IMR-90 (cell line): Measurements from ENCODE around the gene CD84. TPM values are rescaled to one million over a fixed set of nuclear protein-coding genes. Genes with fewer than 3 reads are reported as not detected.

Source experiments
- ATAC-seq: fragments of 200-7000 bp; cut with Tn5 transposase; 2 replicates; pipeline ENCODE4 v1.9.1; 2020; ENCODE audit warnings: low read depth, mild to moderate bottlenecking, moderate library complexity
- BruUV-seq: library from RNA; stranded (reverse); fragments of 400-500 nt; replicated peaks from 2 replicates; lab custom pipeline; 2021; lab: Mats Ljungman, UMichigan
- CTCF ChIA-PET: fragments of 300-600 bp; formaldehyde crosslinking; extraction: SDS; loops from one replicate; lab custom pipeline; 2021; ENCODE audit warnings: antibody characterized with exemption; lab: Yijun Ruan, JAX
- POLR2A ChIA-PET: fragments of 300-600 bp; sonication (Branson Sonifier 250); formaldehyde crosslinking; loops from one replicate; lab custom pipeline; 2022; ENCODE audit warnings: antibody characterized with exemption; ENCODE audit not compliant: unreplicated experiment; lab: Charles Lee
- DNase-seq: peaks from one replicate; pipeline ENCODE4 v3.0.0; 2013
- H2AFZ ChIP-seq: replicated peaks from 2 replicates; pipeline ENCODE3; 2013; ENCODE audit warnings: low read length, mild to moderate bottlenecking; ENCODE audit not compliant: poor library complexity
- H2AK5ac ChIP-seq: 2 replicates; pipeline ENCODE4 v1.6.1; 2013; ENCODE audit warnings: low read depth, low read length, inconsistent platforms
- H2AK9ac ChIP-seq: replicated peaks from 2 replicates; pipeline ENCODE3; 2013; ENCODE audit warnings: mild to moderate bottlenecking, low read depth, low read length, moderate library complexity; ENCODE audit not compliant: poor library complexity
- H2BK120ac ChIP-seq: 2 replicates; pipeline ENCODE4 v1.6.1; 2013; ENCODE audit warnings: low read depth, low read length, inconsistent platforms
- H2BK15ac ChIP-seq: 3 replicates; pipeline ENCODE4 v1.6.1; 2013; ENCODE audit warnings: low read depth, low read length, inconsistent platforms
- H2BK20ac ChIP-seq: 2 replicates; pipeline ENCODE4 v1.6.1; 2013; ENCODE audit warnings: low read depth, mild to moderate bottlenecking, inconsistent platforms, low read length, moderate library complexity
- H2BK5ac ChIP-seq: 2 replicates; pipeline ENCODE4 v1.6.1; 2013; ENCODE audit warnings: mild to moderate bottlenecking, low read depth, low read length, inconsistent platforms; ENCODE audit not compliant: poor library complexity, severe bottlenecking
- H3K14ac ChIP-seq: replicated peaks from 2 replicates; pipeline ENCODE4 v1.6.1; 2013; ENCODE audit warnings: low read depth, low read length, inconsistent platforms
- H3K18ac ChIP-seq: 2 replicates; pipeline ENCODE4 v1.6.1; 2013; ENCODE audit warnings: low read depth, low read length, control low read depth
- H3K23ac ChIP-seq: 2 replicates; pipeline ENCODE4 v1.6.1; 2013; ENCODE audit warnings: low read depth, low read length, inconsistent platforms
- H3K27ac ChIP-seq: 2 replicates; pipeline ENCODE4 v1.5.1; 2013; ENCODE audit warnings: mild to moderate bottlenecking, control low read depth, low read length; ENCODE audit not compliant: insufficient read depth
- H3K27me3 ChIP-seq: 2 replicates; pipeline ENCODE4 v1.6.1; 2013; ENCODE audit warnings: low read length; ENCODE audit not compliant: control insufficient read depth, insufficient read depth
- H3K36me3 ChIP-seq: 2 replicates; pipeline ENCODE4 v1.6.1; 2013; ENCODE audit warnings: low read length, mixed read lengths; ENCODE audit not compliant: control insufficient read depth, insufficient read depth
- H3K4ac ChIP-seq: 2 replicates; pipeline ENCODE4 v1.6.1; 2013; ENCODE audit warnings: low read depth, low read length, inconsistent platforms
- H3K4me1 ChIP-seq: 2 replicates; pipeline ENCODE4 v1.6.1; 2013; ENCODE audit warnings: low read length, mixed read lengths; ENCODE audit not compliant: control insufficient read depth, insufficient read depth
- H3K4me2 ChIP-seq: 2 replicates; pipeline ENCODE4 v1.6.1; 2013; ENCODE audit warnings: low read depth, mild to moderate bottlenecking, control low read depth, low read length, moderate library complexity
- H3K4me3 ChIP-seq: 2 replicates; pipeline ENCODE4 v1.5.1; 2013; ENCODE audit warnings: low read depth, mild to moderate bottlenecking, control low read depth, low read length, moderate library complexity; ENCODE audit not compliant: insufficient read depth
- H3K56ac ChIP-seq: 2 replicates; pipeline ENCODE4 v1.6.1; 2013; ENCODE audit warnings: low read length, inconsistent platforms; ENCODE audit not compliant: insufficient read depth; ENCODE audit errors: extremely low read depth
- H3K79me1 ChIP-seq, 2 experiments: 2 replicates each; pipeline ENCODE4 v1.6.1; 2013; ENCODE audit warnings: low read length in 2 of 2, inconsistent platforms in 1 of 2, low read depth in 1 of 2
- H3K9ac ChIP-seq: 2 replicates; pipeline ENCODE4 v1.6.1; 2013; ENCODE audit warnings: low read depth, low read length, control low read depth
- H3K9me1 ChIP-seq: 2 replicates; pipeline ENCODE4 v1.6.1; 2013; ENCODE audit warnings: low read length, inconsistent platforms; ENCODE audit not compliant: insufficient read depth
- H3K9me3 ChIP-seq: 2 replicates; pipeline ENCODE4 v1.6.1; 2013; ENCODE audit warnings: low read length; ENCODE audit not compliant: control insufficient read depth, insufficient read depth
- H4K20me1 ChIP-seq: 2 replicates; pipeline ENCODE4 v1.6.1; 2013; ENCODE audit warnings: low read length, inconsistent platforms; ENCODE audit not compliant: insufficient read depth
- H4K5ac ChIP-seq: 2 replicates; pipeline ENCODE4 v1.6.1; 2013; ENCODE audit warnings: mild to moderate bottlenecking, low read depth, low read length, control low read depth
- H4K8ac ChIP-seq, 2 experiments: 2 replicates each; pipeline ENCODE4 v1.6.1; 2013; ENCODE audit warnings: low read depth in 2 of 2, low read length in 2 of 2, control low read depth in 1 of 2, inconsistent platforms in 1 of 2
- H4K91ac ChIP-seq: 2 replicates; pipeline ENCODE4 v1.6.1; 2013; ENCODE audit warnings: low read depth, low read length, inconsistent platforms; ENCODE audit not compliant: insufficient read depth
- BHLHE40 ChIP-seq: fragments of 150-350 bp; IDR thresholded peaks from 2 replicates; pipeline ENCODE4 v1.6.1; 2016; ENCODE audit warnings: mild to moderate bottlenecking, low read depth, low read length
- CEBPB ChIP-seq: IDR thresholded peaks from 2 replicates; pipeline ENCODE4 v1.6.1; 2012; ENCODE audit warnings: low read depth, low read length, improper control_type of control experiment
- CHD1 ChIP-seq: IDR thresholded peaks from 2 replicates; pipeline ENCODE4 v1.6.1; 2012; ENCODE audit warnings: low read depth, low read length, improper control_type of control experiment
- CTCF ChIP-seq: conservative IDR thresholded peaks from 2 replicates; pipeline ENCODE4 v1.5.1; 2012; ENCODE audit warnings: mild to moderate bottlenecking, low read depth, low read length, improper control_type of control experiment
- FOS ChIP-seq: fragments of 150-350 bp; IDR thresholded peaks from 2 replicates; pipeline ENCODE4 v1.6.1; 2016; ENCODE audit warnings: low read depth, low read length
- MXI1 ChIP-seq: IDR thresholded peaks from 2 replicates; pipeline ENCODE4 v1.6.1; 2012; ENCODE audit warnings: low read depth, mild to moderate bottlenecking, low read length, moderate library complexity, borderline replicate concordance
- NFE2L2 ChIP-seq: fragments of 150-350 bp; IDR thresholded peaks from 2 replicates; pipeline ENCODE4 v1.6.1; 2016; ENCODE audit warnings: low read depth, mild to moderate bottlenecking, low read length
- SMC3 ChIP-seq: fragments of 150-350 bp; IDR thresholded peaks from 2 replicates; pipeline ENCODE4 v1.6.1; 2016; ENCODE audit warnings: low read depth, mild to moderate bottlenecking, antibody characterized with exemption, low read length, moderate library complexity
- WGBS, 2 experiments: methylation state at CpG; one replicate each; pipeline versions ENCODE4 v1.1.5 to v1.1.7; 2013; ENCODE audit warnings: missing lambda C conversion rate in 2 of 2; ENCODE audit not compliant: insufficient read length in 1 of 2; ENCODE audit errors: extremely low coverage in 2 of 2; 5-methylcytosine and 5-hydroxymethylcytosine counted together
- dilution Hi-C: fragments of 300-500 bp; cut with HindIII; formaldehyde crosslinking; loops from one replicate; pipeline ENCODE4 v1.14.3; 2018; ENCODE audit warnings: low sequenced_read_pairs; ENCODE audit not compliant: unreplicated experiment
- in situ Hi-C: fragments of 300-500 bp; cut with MboI; formaldehyde crosslinking; loops from 3 replicates; pipeline ENCODE4 v1.14.3; 2019; ENCODE audit warnings: low sequenced_read_pairs, inconsistent platforms, mixed read lengths
- intact Hi-C: fragments of 100-400 bp; cut with micrococcal nuclease; formaldehyde crosslinking; loops from 2 replicates; pipeline ENCODE4 v1.10.0; 2022
- polyA plus RNA-seq, 3 experiments: library from polyadenylated mRNA; depleted of rRNA; stranded (reverse); fragments of >200 nt; gene quantifications; 2 replicates each; pipeline ENCODE4 v1.2.3, GENCODE V29; 2012; ENCODE audit warnings: low replicate concordance in 1 of 3
- total RNA-seq: library from RNA; depleted of rRNA; stranded (reverse); fragments of >200 nt; gene quantifications from 2 replicates; pipeline ENCODE4 v1.2.3, GENCODE V29; 2012

CD84 gene
- total and polyA plus RNA-seq, 2 of the 4 experiments (the other 2 are of a cell fraction), result not detected

- ATAC-seq (no peak), DNase-seq (no peak)
- no peak within 1 kb of the TSS for H4K5ac ChIP-seq
- H3K4me1 ChIP-seq, result no peaks in the 10 kb centered on the region
- H2AK5ac ChIP-seq, result no peak within 1 kb of the TSS
- in situ Hi-C loops (no loop called here), intact Hi-C loops (no loop called here), dilution Hi-C loops (no loop called here)
- H2AFZ ChIP-seq, result no peak within 1 kb of the TSS
- CTCF ChIA-PET, result interaction anchor here (0.7 kb wide), 1 partner anchor 13 kb away, joined by 3 read pairs; no protein-coding TSS in a partner anchor
- no peak within 1 kb of the TSS for H2BK15ac ChIP-seq
- H3K79me1 ChIP-seq, result no peaks in the 10 kb centered on the region
- no peak within 1 kb of the TSS for H3K56ac ChIP-seq
- TF ChIP-seq BHLHE40, result no peak
- no peak for TF ChIP-seq CEBPB
- no peak for TF ChIP-seq NFE2L2
- no peak for TF ChIP-seq SMC3
- TF ChIP-seq CTCF, result no peak
- no peak for TF ChIP-seq MXI1
- TF ChIP-seq CHD1, result no peak
- TF ChIP-seq FOS, result no peak
- no peak within 1 kb of the TSS for H4K8ac ChIP-seq
- no peak within 1 kb of the TSS for H3K4me2 ChIP-seq
- H2BK5ac ChIP-seq, result no peak within 1 kb of the TSS
- no TSS peak for BruUV-seq
- H3K9me1 ChIP-seq, result no peaks in the 10 kb centered on the region
- 50% methylated on average over 1 of the region's 11 CpGs; no CpG with 5 or more reads in 1 of the 2 experiments for WGBS, 2 experiments
- no peak within 1 kb of the TSS for H3K23ac ChIP-seq
- no peak within 1 kb of the TSS for H2BK20ac ChIP-seq
- no peak within 1 kb of the TSS for H3K27ac ChIP-seq
- H2BK120ac ChIP-seq, result no peak within 1 kb of the TSS
- H4K20me1 ChIP-seq, result no peaks in the 10 kb centered on the region
- no peak within 1 kb of the TSS for H3K18ac ChIP-seq
- H3K9me3 ChIP-seq, result no peaks in the 10 kb centered on the region
- POLR2A ChIA-PET, result no interaction called here
- no peaks in the 10 kb centered on the region for H3K27me3 ChIP-seq
- no peak within 1 kb of the TSS for H4K91ac ChIP-seq
- H2AK9ac ChIP-seq, result no peak within 1 kb of the TSS
- no peaks in the 10 kb centered on the region for H3K36me3 ChIP-seq
- H3K4me3 ChIP-seq, result no peak within 1 kb of the TSS
- H3K4ac ChIP-seq, result no peak within 1 kb of the TSS
- H3K9ac ChIP-seq, result no peak within 1 kb of the TSS
- no peak within 1 kb of the TSS for H3K14ac ChIP-seq
Observed at GRCh38 chr1:160522622-160523345, 56.5 kb downstream of the CD84 start, which contains the start of gene SLAMF6. Gene SLAMF6, minus strand, starts transcription at chr1:160523255. Its CDS starts 63 bp downstream, at chr1:160523192.
